SU-DHL-6 (cell line): Measurements from ENCODE around the gene ZDHHC7.

Experiments
- H2AFZ ChIP-seq: fragments of 200-600 bp; sonication (generic); 2 replicates; pipeline ENCODE4 v1.6.1; 2014; ENCODE audit warnings: low read depth, mild to moderate bottlenecking, moderate library complexity, mixed read lengths, antibody characterized with exemption, low read length; ENCODE audit not compliant: severe bottlenecking
- H3F3A ChIP-seq: fragments of 200-600 bp; shearing (Covaris generic); 2 replicates; pipeline ENCODE4 v1.6.0; 2016; ENCODE audit warnings: antibody characterized with exemption, mild to moderate bottlenecking; ENCODE audit not compliant: insufficient read depth
- H3K27ac ChIP-seq: fragments of 200-600 bp; sonication (generic); 2 replicates; pipeline ENCODE4 v1.5.1; 2016; ENCODE audit warnings: low read depth, mild to moderate bottlenecking, low read length, moderate library complexity, mixed read lengths
- H3K27me3 ChIP-seq: fragments of 200-600 bp; sonication (generic), shearing (Covaris generic); 2 replicates; pipeline ENCODE4 v1.6.0; 2014; ENCODE audit warnings: mild to moderate bottlenecking, low read length
- H3K36me3 ChIP-seq: fragments of 200-600 bp; sonication (generic); 2 replicates; pipeline ENCODE4 v1.6.1; 2014; ENCODE audit warnings: mild to moderate bottlenecking, low read length, mixed read lengths
- H3K4me2 ChIP-seq: fragments of 300-600, 200-600 bp; shearing (Covaris generic), sonication (generic); 2 replicates; pipeline ENCODE4 v1.6.0; 2014; ENCODE audit warnings: low read length, low read depth, mild to moderate bottlenecking; ENCODE audit not compliant: poor library complexity, severe bottlenecking
- H3K4me3 ChIP-seq: fragments of 200-600 bp; sonication (generic); 2 replicates; pipeline ENCODE4 v1.5.1; 2014; ENCODE audit warnings: antibody characterized with exemption, low read length, mild to moderate bottlenecking, mixed read lengths; ENCODE audit not compliant: insufficient read depth, poor library complexity, severe bottlenecking
- H3K79me2 ChIP-seq: fragments of 200-600 bp; sonication (generic); 2 replicates; pipeline ENCODE4 v1.6.1; 2014; ENCODE audit warnings: mild to moderate bottlenecking, low read length, moderate library complexity; ENCODE audit not compliant: insufficient read depth
- H3K9ac ChIP-seq: fragments of 200-600 bp; sonication (generic); 2 replicates; pipeline ENCODE4 v1.7.0; 2014; ENCODE audit warnings: mild to moderate bottlenecking, low read length
- H3K9me2 ChIP-seq: fragments of 200-600 bp; sonication (generic); replicated peaks from 2 replicates; pipeline ENCODE4 v1.6.1; 2014; ENCODE audit warnings: low read length; ENCODE audit not compliant: insufficient read depth
- H3K9me3 ChIP-seq: fragments of 200-600 bp; sonication (generic); 2 replicates; pipeline ENCODE4 v1.6.1; 2014; ENCODE audit warnings: low read length, mixed read lengths; ENCODE audit not compliant: insufficient read depth
- H4K20me1 ChIP-seq: fragments of 200-600 bp; sonication (generic); 2 replicates; pipeline ENCODE4 v1.6.1; 2014; ENCODE audit warnings: low read depth, mild to moderate bottlenecking, antibody characterized with exemption, low read length, moderate library complexity, mixed read lengths
- EZH2phosphoT487 ChIP-seq: fragments of 200-600 bp; sonication (generic), shearing (Covaris generic); conservative IDR thresholded peaks from 2 replicates; pipeline ENCODE4 v1.6.1; 2018; ENCODE audit warnings: mild to moderate bottlenecking, antibody characterized with exemption, low read length, moderate library complexity, mixed read lengths
- TF ChIP-seq, protein P1 (sequence below): fragments of 200-600 bp; sonication (generic); IDR thresholded peaks from one replicate; pipeline ENCODE4 v1.5.1; 2017; ENCODE audit warnings: antibody characterized with exemption, mild to moderate bottlenecking, low read length, moderate library complexity; ENCODE audit not compliant: insufficient read depth, poor library complexity, severe bottlenecking

The ZDHHC7 gene

DNA sequence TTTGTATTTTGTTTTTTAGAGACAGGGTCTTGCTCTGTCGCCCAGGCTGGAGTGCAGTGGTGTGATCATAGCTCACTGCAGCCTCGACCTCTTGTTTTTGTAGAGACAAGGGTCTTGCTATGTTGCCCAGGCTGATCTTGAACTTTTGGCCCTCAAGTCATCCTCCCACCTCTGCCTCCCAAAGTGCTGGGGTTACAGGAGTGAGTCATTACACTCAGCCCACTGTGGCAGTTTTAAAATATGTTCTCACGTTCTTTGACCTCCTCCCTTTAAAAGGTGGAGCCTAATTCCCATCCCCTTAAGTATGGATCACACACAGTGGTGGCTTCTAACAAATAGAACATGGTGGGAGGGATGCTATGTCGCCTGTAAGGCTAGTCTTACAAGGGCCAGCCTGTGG is 67.7 kb downstream of the ZDHHC7 start:
- Histone ChIP-seq H2AFZ (no peak overlapping the region), H3K9me3 (no peaks in the 10 kb centered on the region), H3K27ac (no peak overlapping the region), H3K4me2 (no peak overlapping the region), H3K79me2 (no peaks in the 10 kb centered on the region), H3K36me3 (no peaks in the 10 kb centered on the region), H3K27me3 (no peaks in the 10 kb centered on the region), H4K20me1 (no peaks in the 10 kb centered on the region), H3F3A (no peaks in the 10 kb centered on the region), H3K9me2 (no peaks in the 10 kb centered on the region), H3K4me3 (no peak overlapping the region), H3K9ac (no peak overlapping the region)
- TF ChIP-seq, protein P1, sequence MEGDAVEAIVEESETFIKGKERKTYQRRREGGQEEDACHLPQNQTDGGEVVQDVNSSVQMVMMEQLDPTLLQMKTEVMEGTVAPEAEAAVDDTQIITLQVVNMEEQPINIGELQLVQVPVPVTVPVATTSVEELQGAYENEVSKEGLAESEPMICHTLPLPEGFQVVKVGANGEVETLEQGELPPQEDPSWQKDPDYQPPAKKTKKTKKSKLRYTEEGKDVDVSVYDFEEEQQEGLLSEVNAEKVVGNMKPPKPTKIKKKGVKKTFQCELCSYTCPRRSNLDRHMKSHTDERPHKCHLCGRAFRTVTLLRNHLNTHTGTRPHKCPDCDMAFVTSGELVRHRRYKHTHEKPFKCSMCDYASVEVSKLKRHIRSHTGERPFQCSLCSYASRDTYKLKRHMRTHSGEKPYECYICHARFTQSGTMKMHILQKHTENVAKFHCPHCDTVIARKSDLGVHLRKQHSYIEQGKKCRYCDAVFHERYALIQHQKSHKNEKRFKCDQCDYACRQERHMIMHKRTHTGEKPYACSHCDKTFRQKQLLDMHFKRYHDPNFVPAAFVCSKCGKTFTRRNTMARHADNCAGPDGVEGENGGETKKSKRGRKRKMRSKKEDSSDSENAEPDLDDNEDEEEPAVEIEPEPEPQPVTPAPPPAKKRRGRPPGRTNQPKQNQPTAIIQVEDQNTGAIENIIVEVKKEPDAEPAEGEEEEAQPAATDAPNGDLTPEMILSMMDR = no peak
- TF ChIP-seq EZH2phosphoT487 = no peak

DNA sequence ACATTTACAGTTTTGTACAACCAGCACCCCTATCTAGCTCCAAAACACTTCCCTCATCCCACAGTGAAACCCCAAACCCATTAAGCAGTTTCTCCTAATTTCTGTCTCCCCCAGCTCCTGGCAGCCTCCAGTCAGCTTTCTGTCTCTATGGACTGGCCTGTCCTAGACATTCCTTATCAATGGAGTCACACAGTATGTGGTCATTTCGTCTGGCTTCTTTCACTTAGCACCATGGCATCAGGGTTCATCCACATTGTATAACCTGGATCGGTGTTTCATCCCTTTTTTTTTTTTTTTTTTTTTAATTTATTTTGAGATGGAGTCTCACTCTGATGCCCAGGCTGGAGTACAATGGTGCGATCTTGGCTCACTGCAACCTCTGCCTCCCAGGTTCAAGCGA is 68.5 kb downstream of the ZDHHC7 start:
- Histone ChIP-seq H3K27ac (no peak overlapping the region), H3K4me2 (no peak overlapping the region), H3F3A (no peaks in the 10 kb centered on the region), H4K20me1 (no peaks in the 10 kb centered on the region), H3K9me3 (no peaks in the 10 kb centered on the region), H3K79me2 (no peaks in the 10 kb centered on the region), H3K9ac (no peak overlapping the region), H2AFZ (no peak overlapping the region), H3K36me3 (no peaks in the 10 kb centered on the region), H3K4me3 (no peak overlapping the region), H3K9me2 (no peaks in the 10 kb centered on the region), H3K27me3 (no peaks in the 10 kb centered on the region)
- TF ChIP-seq EZH2phosphoT487 = no peak
- TF ChIP-seq, protein P1 = no peak

DNA sequence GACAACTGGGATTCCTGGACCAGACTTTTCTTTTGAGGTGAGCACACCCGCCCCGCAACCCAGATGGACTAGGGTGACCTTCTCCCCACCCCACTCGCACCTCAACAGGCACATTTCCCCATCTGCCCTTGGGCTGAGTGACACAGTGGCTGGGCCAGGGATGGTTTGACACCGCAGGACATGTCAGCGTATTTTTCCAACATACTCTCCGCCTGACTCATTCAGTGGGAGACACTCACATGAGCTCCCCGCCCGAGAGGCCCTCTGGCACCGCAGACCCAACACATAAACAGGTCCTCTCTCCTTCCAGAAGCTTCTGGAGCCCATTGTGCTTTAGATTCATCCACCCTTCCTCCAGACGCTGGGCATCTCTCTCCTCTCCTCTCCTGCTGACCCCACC is 69.4 kb downstream of the ZDHHC7 start:
- TF ChIP-seq, protein P1 = no peak
- TF ChIP-seq EZH2phosphoT487 = no peak

More for the DNA sequence above, 69.4 kb downstream of the ZDHHC7 start:
- H3K36me3 ChIP-seq = no peaks in the 10 kb centered on the region
- H2AFZ ChIP-seq = no peak overlapping the region
- H3K9ac ChIP-seq = no peak overlapping the region
- H3K79me2 ChIP-seq = no peaks in the 10 kb centered on the region
- H4K20me1 ChIP-seq = no peaks in the 10 kb centered on the region
- no peak overlapping the region for H3K4me2 ChIP-seq
- H3K4me3 ChIP-seq = no peak overlapping the region
- no peaks in the 10 kb centered on the region for H3F3A ChIP-seq
- no peaks in the 10 kb centered on the region for H3K27me3 ChIP-seq
- no peaks in the 10 kb centered on the region for H3K9me2 ChIP-seq
- no peak overlapping the region for H3K27ac ChIP-seq
- no peaks in the 10 kb centered on the region for H3K9me3 ChIP-seq
